Liver (tissue), 9 donors: ENCODE measurements around the gene TBL1XR1. TPM values are rescaled to one million over a fixed set of nuclear protein-coding genes. Genes with fewer than 3 reads are reported as not detected.

Source experiments
- DNase-seq: peaks from one replicate; pipeline ENCODE4 v3.0.0-alpha.2; 2017; ENCODE audit warnings: low spot score
- H3K27ac ChIP-seq, 2 donors: one replicate each; pipeline ENCODE4 v1.7.0; 2013; ENCODE audit warnings: inconsistent platforms in 2 of 2, low read length in 2 of 2, control low read depth in 1 of 2, low read depth in 1 of 2, mild to moderate bottlenecking in 1 of 2
- H3K27me3 ChIP-seq, 4 donors: one replicate each; pipeline versions ENCODE4 v1.6.1 to v1.7.0; 2013; ENCODE audit warnings: low read length in 3 of 4, inconsistent platforms in 1 of 4, mild to moderate bottlenecking in 1 of 4, moderate library complexity in 1 of 4; ENCODE audit not compliant: control insufficient read depth in 4 of 4, insufficient read depth in 4 of 4
- H3K36me3 ChIP-seq, 4 donors: one replicate each; pipeline versions ENCODE4 v1.6.1 to v1.7.0; 2013; ENCODE audit warnings: low read length in 3 of 4, mild to moderate bottlenecking in 3 of 4, low read depth in 1 of 4, moderate library complexity in 1 of 4; ENCODE audit not compliant: control insufficient read depth in 4 of 4, insufficient read depth in 3 of 4
- H3K4me1 ChIP-seq, 4 donors: one replicate each; pipeline versions ENCODE4 v1.6.1 to v1.7.0; 2013; ENCODE audit warnings: low read length in 3 of 4, mild to moderate bottlenecking in 3 of 4, moderate library complexity in 1 of 4; ENCODE audit not compliant: control insufficient read depth in 4 of 4, insufficient read depth in 4 of 4
- H3K4me3 ChIP-seq, 3 donors: one replicate each; pipeline versions ENCODE4 v1.6.1 to v1.7.0; 2013; ENCODE audit warnings: low read length in 3 of 3, control low read depth in 1 of 3, low read depth in 1 of 3, mild to moderate bottlenecking in 1 of 3
- H3K9ac ChIP-seq, 2 donors: one replicate each; pipeline ENCODE4 v1.7.0; 2013; ENCODE audit warnings: low read length in 2 of 2, mild to moderate bottlenecking in 2 of 2, moderate library complexity in 2 of 2, control low read depth in 1 of 2, low read depth in 1 of 2
- H3K9me3 ChIP-seq, 4 donors: one replicate each; pipeline versions ENCODE4 v1.6.1 to v1.7.0; 2013; ENCODE audit warnings: low read length in 3 of 4; ENCODE audit not compliant: control insufficient read depth in 4 of 4
- ATF3 ChIP-seq: IDR thresholded peaks from 2 replicates; pipeline ENCODE4 v1.6.1; 2016; ENCODE audit warnings: antibody characterized with exemption
- CTCF ChIP-seq: fragments of 150-350 bp; IDR thresholded peaks from 2 replicates; pipeline ENCODE4 v1.5.1; 2017; ENCODE audit warnings: improper control_type of control experiment, low read depth, low read length; ENCODE audit not compliant: missing input control
- EGR1 ChIP-seq, 2 donors: IDR thresholded peaks; 2 replicates each; pipeline ENCODE4 v1.6.1; 2016 to 2018; ENCODE audit warnings: antibody characterized with exemption in 2 of 2, low read depth in 2 of 2
- FOXA1 ChIP-seq: IDR thresholded peaks from 2 replicates; pipeline ENCODE4 v1.6.1; 2016; ENCODE audit warnings: antibody characterized with exemption
- HNF4G ChIP-seq: IDR thresholded peaks from 2 replicates; pipeline ENCODE4 v1.6.1; 2016; ENCODE audit warnings: antibody characterized with exemption
- REST ChIP-seq: IDR thresholded peaks from 2 replicates; pipeline ENCODE4 v1.6.1; 2016; ENCODE audit warnings: antibody characterized with exemption, mild to moderate bottlenecking
- RXRA ChIP-seq, 2 donors: IDR thresholded peaks; 2 replicates each; pipeline ENCODE4 v1.6.1; 2017 to 2018; ENCODE audit warnings: antibody characterized with exemption in 2 of 2, mild to moderate bottlenecking in 1 of 2
- ZBTB33 ChIP-seq: IDR thresholded peaks from 2 replicates; pipeline ENCODE4 v1.6.1; 2016; ENCODE audit warnings: antibody characterized with exemption
- WGBS: extraction: QIAGEN DNeasy Blood & Tissue Kit; methylation state at CpG from one replicate; pipeline ENCODE4 v1.1.7; 2013; 5-methylcytosine and 5-hydroxymethylcytosine counted together
- polyA plus RNA-seq, 2 donors: library from polyadenylated mRNA; stranded (reverse) in 1 of 2; unstranded in 1 of 2; fragments of 200-250 nt in 1 of 2; fragments of >200 nt in 1 of 2; fragmentation: Nextera tagmentation in 1 of 2; extraction: Ambion mirVana in 1 of 2; gene quantifications; one replicate each; pipeline versions ENCODE4 v1.2.1 to v1.2.3, GENCODE V29; 2013 to 2015
- total RNA-seq, 2 donors: library from RNA; depleted of rRNA; stranded (reverse); fragments of >200 nt; gene quantifications; one replicate each; pipeline ENCODE4 v1.2.3, GENCODE V29; 2014
- donor health status: healthy.
- donor health status: healthy.
- donor health status: healthy.
- donor health status: healthy.
- donor health status: healthy.

The TBL1XR1 gene
- total and polyA plus RNA-seq, 4 donors: 10.3 to 65.9 (median 33.2) TPM

DNA sequence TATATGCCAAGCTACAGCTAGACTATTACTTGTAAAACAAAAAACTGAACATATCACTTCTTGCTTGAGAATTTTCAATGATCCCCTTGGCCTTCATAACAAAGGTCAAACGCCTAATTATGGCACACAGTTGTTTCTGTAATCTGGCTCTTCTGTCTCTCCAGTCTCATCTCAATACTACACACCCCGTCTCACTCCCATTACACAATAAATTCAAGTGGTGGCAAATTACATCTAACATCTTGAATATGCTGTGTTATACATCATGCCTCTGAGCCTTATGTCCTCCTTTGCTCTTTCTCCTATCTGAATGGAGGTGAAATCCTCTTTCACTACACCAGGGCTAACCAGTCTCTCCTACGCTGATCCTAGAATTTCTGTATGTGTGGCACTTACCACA is 140.4 kb downstream of the TBL1XR1 start:
- peaks cover 0 to 2% (median under 1%) of the 10 kb centered on the region in 4 donors for H3K4me1 ChIP-seq
- H3K36me3 ChIP-seq: no peaks in the 10 kb centered on the region
- H3K27ac ChIP-seq: no peak overlapping the region
- DNase-seq: no peak
- no peaks in the 10 kb centered on the region for H3K9me3 ChIP-seq
- 98% methylated on average over 3 of the region's 3 CpGs for WGBS
- H3K4me3 ChIP-seq: no peak overlapping the region
- TF ChIP-seq CTCF (no peak), HNF4G (no peak), FOXA1 (no peak), ATF3 (no peak), REST (no peak), RXRA (IDR thresholded peaks at IDR 0.05) (no peak), ZBTB33 (no peak)
- H3K27me3 ChIP-seq: no peaks in the 10 kb centered on the region
- no peak overlapping the region for H3K9ac ChIP-seq

DNA sequence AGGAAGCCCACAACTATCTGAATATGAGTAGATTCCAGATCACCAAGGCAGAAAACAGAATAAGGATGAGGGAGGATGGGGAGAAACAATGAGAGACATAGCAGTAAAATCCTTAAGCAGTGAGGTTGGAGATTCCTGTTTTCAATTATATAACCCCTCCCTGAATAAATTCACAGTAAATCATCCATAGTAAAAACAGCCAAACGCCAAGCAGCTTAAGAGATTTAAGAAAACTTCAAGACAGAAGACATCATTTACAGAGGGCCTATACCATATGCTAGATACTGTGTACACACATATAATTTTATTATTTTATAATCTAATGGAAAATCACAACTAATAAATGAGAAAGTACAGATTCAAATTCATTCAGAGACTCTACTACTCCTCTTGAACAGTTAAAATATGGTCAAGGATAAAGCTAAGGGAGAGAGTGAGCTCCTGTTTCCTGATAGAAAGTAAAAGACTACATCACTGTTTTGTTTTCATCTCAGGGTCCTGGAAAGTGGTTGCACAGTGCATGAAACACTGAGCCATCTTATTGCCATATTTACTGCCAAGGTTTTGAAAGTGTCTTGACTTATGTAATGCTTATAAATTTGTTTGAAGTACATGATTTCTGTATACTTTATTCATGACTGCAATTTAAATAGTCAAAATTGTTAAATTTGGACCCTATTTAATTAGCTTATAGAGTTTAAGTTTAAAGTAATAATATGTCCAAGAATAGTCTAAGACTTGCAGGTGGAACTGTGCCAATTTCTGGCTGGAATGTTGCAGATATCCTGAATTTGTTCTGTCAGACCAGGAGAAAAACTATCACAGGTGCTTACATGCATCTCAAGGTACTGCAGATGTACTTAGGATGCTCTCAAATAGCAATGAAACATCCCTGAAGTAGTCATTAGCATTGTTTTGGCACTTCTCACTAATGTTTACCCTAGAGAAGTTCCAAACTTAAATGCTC is 141.4 kb downstream of the TBL1XR1 start:
- Histone ChIP-seq H3K27me3 (no peaks in the 10 kb centered on the region), H3K9me3 (no peaks in the 10 kb centered on the region), H3K27ac (no peak overlapping the region), H3K36me3 (no peaks in the 10 kb centered on the region), H3K9ac (no peak overlapping the region), H3K4me1 (peaks cover 0 to 2% (median under 1%) of the 10 kb centered on the region in 4 donors), H3K4me3 (no peak overlapping the region)
- no peak for DNase-seq
- TF ChIP-seq EGR1 (IDR thresholded peaks at IDR 0.05; ENCODE audit: low read depth in 2 of 2) (no peak), ATF3 (no peak)
- WGBS: 92% methylated on average over 1 of the region's 1 CpG
